ENCODE data around the gene TENM4. TPM values are rescaled to one million over a fixed set of nuclear protein-coding genes. Genes with fewer than 3 reads are reported as not detected.
"Not testable (repeated sequence)": the region's sequence is repeated elsewhere in the genome, so short reads cannot be mapped to it uniquely, and the experiment has no call there.

Gene TENM4
- total RNA-seq, 1 experiment from 2014 or later = 0.39 TPM

DNA sequence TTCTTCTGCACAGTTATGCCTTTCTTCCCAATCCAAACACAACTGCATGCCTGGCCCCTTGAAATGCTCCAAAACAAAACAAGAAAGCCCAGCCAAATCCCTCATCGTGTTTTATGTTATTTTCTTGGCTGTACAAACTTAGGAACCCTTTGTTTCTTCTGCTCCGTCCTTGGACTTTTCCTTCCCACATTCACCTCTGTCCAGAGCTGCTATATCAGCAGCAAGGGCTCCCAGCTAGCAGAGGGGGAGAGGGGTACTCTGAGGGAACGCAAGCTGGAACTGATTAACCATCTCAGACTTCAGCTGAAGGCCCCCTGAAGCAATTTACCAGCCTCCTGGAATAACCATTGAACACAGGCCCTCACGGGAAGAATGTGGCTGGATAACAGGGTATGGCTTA is 214.7 kb downstream of the TENM4 start:
- ATAC-seq = no peak
- POLR2A ChIA-PET = no interaction called here
- intact Hi-C loops (cut with micrococcal nuclease; ENCODE audit: unreplicated experiment) = no loop called here
- Histone ChIP-seq H3K4me3 (ENCODE audit: low read depth in 2 of 2, low read length in 2 of 2) (no peak overlapping the region), H3K27me3 (ENCODE audit: control insufficient read depth, insufficient read depth, low read length) (0 out of 2 replicates have a peak, but pooled peaks cover 4% of the 10 kb centered on the region), H3K4me1 (ENCODE audit: control insufficient read depth, insufficient read depth, low read length) (no peaks in the 10 kb centered on the region), H3K27ac (ENCODE audit: low read length) (no peak overlapping the region), H3K9me3 (ENCODE audit: control insufficient read depth, insufficient read depth, low read depth, low read length) (no peaks in the 10 kb centered on the region), H3K36me3 (ENCODE audit: control insufficient read depth, insufficient read depth, low read length) (no peaks in the 10 kb centered on the region)
- no peak for DNase-seq (ENCODE audit: low read depth, low spot score)
- CTCF ChIA-PET = no interaction called here
- in situ Hi-C loops (cut with HindIII; ENCODE audit: low pct_unique_long_range_greater_than_20kb, low sequenced_read_pairs) = no loop called here
- TF ChIP-seq TCF7L2 (IDR thresholded peaks at IDR 0.05; ENCODE audit: low read depth, low read length) (no peak), POLR2AphosphoS5 (IDR thresholded peaks at IDR 0.05; ENCODE audit: low read depth, low read length) (no peak), SIN3A (IDR thresholded peaks at IDR 0.05; ENCODE audit: borderline replicate concordance, insufficient read depth, low read depth, low read length) (no peak)
- TF ChIP-seq, protein P1, sequence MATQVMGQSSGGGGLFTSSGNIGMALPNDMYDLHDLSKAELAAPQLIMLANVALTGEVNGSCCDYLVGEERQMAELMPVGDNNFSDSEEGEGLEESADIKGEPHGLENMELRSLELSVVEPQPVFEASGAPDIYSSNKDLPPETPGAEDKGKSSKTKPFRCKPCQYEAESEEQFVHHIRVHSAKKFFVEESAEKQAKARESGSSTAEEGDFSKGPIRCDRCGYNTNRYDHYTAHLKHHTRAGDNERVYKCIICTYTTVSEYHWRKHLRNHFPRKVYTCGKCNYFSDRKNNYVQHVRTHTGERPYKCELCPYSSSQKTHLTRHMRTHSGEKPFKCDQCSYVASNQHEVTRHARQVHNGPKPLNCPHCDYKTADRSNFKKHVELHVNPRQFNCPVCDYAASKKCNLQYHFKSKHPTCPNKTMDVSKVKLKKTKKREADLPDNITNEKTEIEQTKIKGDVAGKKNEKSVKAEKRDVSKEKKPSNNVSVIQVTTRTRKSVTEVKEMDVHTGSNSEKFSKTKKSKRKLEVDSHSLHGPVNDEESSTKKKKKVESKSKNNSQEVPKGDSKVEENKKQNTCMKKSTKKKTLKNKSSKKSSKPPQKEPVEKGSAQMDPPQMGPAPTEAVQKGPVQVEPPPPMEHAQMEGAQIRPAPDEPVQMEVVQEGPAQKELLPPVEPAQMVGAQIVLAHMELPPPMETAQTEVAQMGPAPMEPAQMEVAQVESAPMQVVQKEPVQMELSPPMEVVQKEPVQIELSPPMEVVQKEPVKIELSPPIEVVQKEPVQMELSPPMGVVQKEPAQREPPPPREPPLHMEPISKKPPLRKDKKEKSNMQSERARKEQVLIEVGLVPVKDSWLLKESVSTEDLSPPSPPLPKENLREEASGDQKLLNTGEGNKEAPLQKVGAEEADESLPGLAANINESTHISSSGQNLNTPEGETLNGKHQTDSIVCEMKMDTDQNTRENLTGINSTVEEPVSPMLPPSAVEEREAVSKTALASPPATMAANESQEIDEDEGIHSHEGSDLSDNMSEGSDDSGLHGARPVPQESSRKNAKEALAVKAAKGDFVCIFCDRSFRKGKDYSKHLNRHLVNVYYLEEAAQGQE (IDR thresholded peaks at IDR 0.05; ENCODE audit: insufficient read depth in 1 of 2, low read depth in 2 of 2, low read length in 1 of 2) = no peak
- TF ChIP-seq, protein P2, sequence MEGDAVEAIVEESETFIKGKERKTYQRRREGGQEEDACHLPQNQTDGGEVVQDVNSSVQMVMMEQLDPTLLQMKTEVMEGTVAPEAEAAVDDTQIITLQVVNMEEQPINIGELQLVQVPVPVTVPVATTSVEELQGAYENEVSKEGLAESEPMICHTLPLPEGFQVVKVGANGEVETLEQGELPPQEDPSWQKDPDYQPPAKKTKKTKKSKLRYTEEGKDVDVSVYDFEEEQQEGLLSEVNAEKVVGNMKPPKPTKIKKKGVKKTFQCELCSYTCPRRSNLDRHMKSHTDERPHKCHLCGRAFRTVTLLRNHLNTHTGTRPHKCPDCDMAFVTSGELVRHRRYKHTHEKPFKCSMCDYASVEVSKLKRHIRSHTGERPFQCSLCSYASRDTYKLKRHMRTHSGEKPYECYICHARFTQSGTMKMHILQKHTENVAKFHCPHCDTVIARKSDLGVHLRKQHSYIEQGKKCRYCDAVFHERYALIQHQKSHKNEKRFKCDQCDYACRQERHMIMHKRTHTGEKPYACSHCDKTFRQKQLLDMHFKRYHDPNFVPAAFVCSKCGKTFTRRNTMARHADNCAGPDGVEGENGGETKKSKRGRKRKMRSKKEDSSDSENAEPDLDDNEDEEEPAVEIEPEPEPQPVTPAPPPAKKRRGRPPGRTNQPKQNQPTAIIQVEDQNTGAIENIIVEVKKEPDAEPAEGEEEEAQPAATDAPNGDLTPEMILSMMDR (IDR thresholded peaks at IDR 0.05) = no peak
- BruUV-seq (replicated peaks) = no TSS peak

DNA sequence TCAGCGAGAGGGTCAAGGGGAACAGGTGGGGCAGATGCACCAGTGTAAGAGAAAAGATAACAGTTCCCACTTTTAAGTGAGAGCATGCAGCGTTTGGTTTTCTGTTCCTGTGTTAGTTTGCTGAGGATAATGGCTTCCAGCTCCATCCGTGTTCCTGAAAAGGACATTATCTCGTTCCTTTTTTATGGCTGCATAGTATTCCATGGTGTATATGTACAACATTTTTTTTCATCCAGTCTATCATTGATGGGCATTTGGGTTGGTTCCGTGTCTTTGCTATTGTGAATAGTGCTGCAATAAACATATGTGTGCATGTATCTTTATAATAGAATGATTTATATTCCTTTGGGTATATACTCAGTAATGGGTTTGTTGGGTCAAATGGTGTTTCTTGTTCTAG is 218.7 kb downstream of the TENM4 start:
- CTCF ChIA-PET; H3K4me1 ChIP-seq (ENCODE audit: control insufficient read depth, insufficient read depth, low read length); intact Hi-C loops (cut with micrococcal nuclease; ENCODE audit: unreplicated experiment): not testable (repeated sequence)

DNA sequence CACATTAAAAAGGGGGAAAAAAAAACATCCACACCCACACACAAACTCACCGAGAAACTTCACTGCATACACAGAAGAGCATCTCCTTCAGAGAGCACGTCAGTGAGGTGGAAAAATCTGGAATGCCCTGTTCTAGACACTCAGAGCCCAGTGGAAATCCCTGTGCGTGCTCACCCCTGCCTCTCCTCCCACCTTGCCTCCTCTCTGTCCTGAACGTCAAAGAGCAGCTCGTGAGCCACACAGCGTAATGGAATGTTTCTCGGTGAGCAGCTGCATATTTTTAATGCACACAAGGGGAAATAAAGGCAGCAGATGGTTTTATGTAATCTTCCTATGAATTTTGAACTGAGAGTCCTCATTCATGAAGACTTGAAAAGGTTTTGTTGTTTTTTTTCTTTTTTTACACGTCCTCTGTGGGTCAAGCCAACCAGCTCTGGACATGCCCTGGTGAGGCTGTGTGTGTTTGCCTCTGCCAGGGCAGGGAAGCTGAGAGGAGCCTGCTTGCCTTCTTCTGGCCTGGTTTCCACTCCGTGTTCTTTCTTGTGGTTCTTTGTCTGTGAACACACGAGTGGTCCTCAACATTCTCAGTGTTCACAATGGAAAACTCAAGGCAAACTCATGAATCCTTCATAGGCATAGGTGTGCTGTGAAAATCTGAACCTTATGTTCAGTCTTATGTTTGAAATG is 219.2 kb downstream of the TENM4 start:
- no TSS peak for BruUV-seq (replicated peaks)
- Histone ChIP-seq H3K4me3 (ENCODE audit: low read depth in 2 of 2, low read length in 2 of 2) (no peak overlapping the region), H3K27ac (ENCODE audit: low read length) (no peak overlapping the region), H3K9me3 (ENCODE audit: control insufficient read depth, insufficient read depth, low read depth, low read length) (no peaks in the 10 kb centered on the region), H3K4me1 (ENCODE audit: control insufficient read depth, insufficient read depth, low read length) (no peaks in the 10 kb centered on the region), H3K36me3 (ENCODE audit: control insufficient read depth, insufficient read depth, low read length) (no peaks in the 10 kb centered on the region), H3K27me3 (ENCODE audit: control insufficient read depth, insufficient read depth, low read length) (peaks cover 3% of the 10 kb centered on the region; the same call in 1 of the 2 replicates)
- ATAC-seq = no peak
- no peak for DNase-seq (ENCODE audit: low read depth, low spot score)
- TF ChIP-seq, protein P1 (IDR thresholded peaks at IDR 0.05; ENCODE audit: insufficient read depth in 1 of 2, low read depth in 2 of 2, low read length in 1 of 2) = no peak
- TF ChIP-seq SIN3A (IDR thresholded peaks at IDR 0.05; ENCODE audit: borderline replicate concordance, insufficient read depth, low read depth, low read length) = no peak
- TF ChIP-seq POLR2AphosphoS5 (IDR thresholded peaks at IDR 0.05; ENCODE audit: low read depth, low read length) = no peak
- TF ChIP-seq, protein P2 (IDR thresholded peaks at IDR 0.05) = no peak
- TF ChIP-seq TCF7L2 (IDR thresholded peaks at IDR 0.05; ENCODE audit: low read depth, low read length) = no peak
- CTCF ChIA-PET = no interaction called here
- intact Hi-C loops (cut with micrococcal nuclease; ENCODE audit: unreplicated experiment) = no loop called here
- POLR2A ChIA-PET = interaction anchor here (0.5 kb wide), 1 partner anchor 1795 kb away, joined by 4 read pairs; no protein-coding TSS in a partner anchor
- in situ Hi-C loops (cut with HindIII; ENCODE audit: low pct_unique_long_range_greater_than_20kb, low sequenced_read_pairs) = no loop called here

More for the DNA sequence above, 218.7 kb downstream of the TENM4 start:
- H3K36me3 ChIP-seq (ENCODE audit: control insufficient read depth, insufficient read depth, low read length); H3K27ac ChIP-seq (ENCODE audit: low read length); POLR2A ChIA-PET; in situ Hi-C loops (cut with HindIII; ENCODE audit: low pct_unique_long_range_greater_than_20kb, low sequenced_read_pairs); ATAC-seq; H3K27me3 ChIP-seq (ENCODE audit: control insufficient read depth, insufficient read depth, low read length); DNase-seq (ENCODE audit: low read depth, low spot score); H3K4me3 ChIP-seq (ENCODE audit: low read depth in 2 of 2, low read length in 2 of 2); BruUV-seq (replicated peaks); H3K9me3 ChIP-seq (ENCODE audit: control insufficient read depth, insufficient read depth, low read depth, low read length): not testable (repeated sequence)
